NB4 (cell line): ENCODE data around the gene PNPLA7.
A peak's percentile ranks its signal among the peaks of the same experiment; 100 is the strongest.

Experiments used
- DNase-seq: peaks from one replicate; pipeline ENCODE4 v3.0.0; 2010; ENCODE audit warnings: low read depth
- H3K4me3 ChIP-seq: one replicate; pipeline ENCODE4 v1.5.1; 2011; ENCODE audit warnings: mild to moderate bottlenecking, low read depth, low read length, moderate library complexity
- CTCF ChIP-seq: IDR thresholded peaks from one replicate; pipeline ENCODE4 v1.5.1; 2012; ENCODE audit warnings: low read depth, low read length
- MAX ChIP-seq: IDR thresholded peaks from 2 replicates; pipeline ENCODE4 v1.6.1; 2011; ENCODE audit warnings: low read depth, low read length
- MYC ChIP-seq: IDR thresholded peaks from 2 replicates; pipeline ENCODE4 v1.6.1; 2011; ENCODE audit warnings: low read depth, low read length
- POLR2A ChIP-seq: IDR thresholded peaks from 2 replicates; pipeline ENCODE4 v1.6.1; 2011; ENCODE audit warnings: mild to moderate bottlenecking; ENCODE audit not compliant: insufficient read length; ENCODE audit errors: extremely low read depth

PNPLA7 gene

GRCh38 chr9:137579259-137579604, 29.0 kb upstream of the PNPLA7 start:
- TF ChIP-seq MAX (no peak), CTCF (no peak), MYC (no peak)
- no peak overlapping the region for H3K4me3 ChIP-seq
- DNase-seq: no peak

GRCh38 chr9:137578518-137579258, 28.5 kb upstream of the PNPLA7 start, which contains the start of gene DPH7:
Gene DPH7, minus strand, starts transcription at chr9:137578925. Its CDS starts 148 bp downstream, at chr9:137578777.
- TF ChIP-seq POLR2A (peak; percentile 73), MYC (peak; percentile 80), MAX (peak; percentile 40), CTCF (peak; percentile 86)
- peak within 1 kb of the TSS; percentile 77 for H3K4me3 ChIP-seq
- peak; percentile 94 for DNase-seq

GRCh38 chr9:137575716-137576411, 25.7 kb upstream of the PNPLA7 start:
- DNase-seq: no peak
- no peak overlapping the region for H3K4me3 ChIP-seq
- no peak for TF ChIP-seq POLR2A
- TF ChIP-seq MYC: no peak
- TF ChIP-seq CTCF: no peak
- no peak for TF ChIP-seq MAX

- DNase-seq: no peak
- no peak for TF ChIP-seq MAX
- no peak for TF ChIP-seq MYC
- no peak for TF ChIP-seq POLR2A
- TF ChIP-seq CTCF: no peak
- no peak overlapping the region for H3K4me3 ChIP-seq
Measured at GRCh38 chr9:137575364-137575715, 25.1 kb upstream of the PNPLA7 start.

GRCh38 chr9:137574192-137574591, 24.0 kb upstream of the PNPLA7 start:
- H3K4me3 ChIP-seq: no peak overlapping the region
- TF ChIP-seq MYC (no peak), MAX (no peak), CTCF (no peak), POLR2A (no peak)
- no peak for DNase-seq
